ENCODE measurements around the gene SPAG17. TPM values are rescaled to one million over a fixed set of nuclear protein-coding genes. Genes with fewer than 3 reads are reported as not detected.

Gene SPAG17
- total and polyA plus RNA-seq, 2 of the 13 experiments (the other 11 are each of a cell fraction or from before 2014, with no cell fraction given): not detected

DNA sequence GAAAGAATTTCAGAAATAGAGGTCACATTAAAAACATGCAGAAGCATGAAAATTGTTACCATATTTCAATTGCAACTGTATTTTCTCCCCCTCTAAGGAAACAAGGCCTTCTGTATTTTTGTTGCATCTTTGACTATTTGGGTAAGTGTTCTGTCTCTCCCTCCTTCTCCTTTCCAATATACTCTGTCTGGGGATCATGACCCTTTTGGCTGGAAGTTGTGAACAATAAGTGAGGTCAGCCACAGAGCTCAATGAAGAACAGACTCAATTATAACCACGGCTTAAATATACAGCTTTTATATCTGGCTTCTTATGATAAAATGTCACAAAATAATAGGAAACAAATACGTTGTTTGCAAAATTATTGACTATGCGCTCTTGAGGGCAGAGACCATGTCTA lies 47.1 kb downstream of the SPAG17 start:
- Histone ChIP-seq H3K9me3 (ENCODE audit: low read length) (no peaks in the 10 kb centered on the region), H3K27ac (ENCODE audit: extremely low read length, insufficient read depth, low read length) (no peak overlapping the region), H3K36me3 (replicated peaks in 1 of 2; ENCODE audit: control insufficient read depth in 1 of 2, insufficient read depth in 2 of 2, low read length in 2 of 2) (no peaks in the 10 kb centered on the region), H4K20me1 (ENCODE audit: insufficient read depth, low read length) (no peaks in the 10 kb centered on the region), H2AFZ (ENCODE audit: low read length) (no peak overlapping the region), H3K79me2 (ENCODE audit: insufficient read depth, low read length) (no peaks in the 10 kb centered on the region), H3K4me2 (ENCODE audit: low read depth, low read length) (no peak overlapping the region), H3K4me1 (ENCODE audit: insufficient read depth, low read length) (no peaks in the 10 kb centered on the region), H3K9ac (ENCODE audit: insufficient read depth, low read depth, low read length) (no peak overlapping the region), H3K27me3 (ENCODE audit: control insufficient read depth in 1 of 2, insufficient read depth in 2 of 2, low read length in 2 of 2) (no peaks in the 10 kb centered on the region), H3K4me3 (replicated peaks in 1 of 3; ENCODE audit: insufficient read depth in 1 of 3, low read depth in 2 of 3, low read length in 3 of 3) (no peak overlapping the region)
- 5% methylated on average over 3 of the region's 3 CpGs for WGBS (ENCODE audit: low lambda C conversion rate)
- DNase-seq (ENCODE audit: low spot score): no peak
- in situ Hi-C loops (cut with HindIII; ENCODE audit: extremely low pct_ligation_motif_present, low pct_unique_long_range_greater_than_20kb): no loop called here
- FAIRE-seq: no peak
- intact Hi-C loops (cut with micrococcal nuclease; ENCODE audit: unreplicated experiment): no loop called here
- TF ChIP-seq KDM5A (IDR thresholded peaks at IDR 0.05; ENCODE audit: borderline replicate concordance, low read length): no peak
- TF ChIP-seq, protein P1, sequence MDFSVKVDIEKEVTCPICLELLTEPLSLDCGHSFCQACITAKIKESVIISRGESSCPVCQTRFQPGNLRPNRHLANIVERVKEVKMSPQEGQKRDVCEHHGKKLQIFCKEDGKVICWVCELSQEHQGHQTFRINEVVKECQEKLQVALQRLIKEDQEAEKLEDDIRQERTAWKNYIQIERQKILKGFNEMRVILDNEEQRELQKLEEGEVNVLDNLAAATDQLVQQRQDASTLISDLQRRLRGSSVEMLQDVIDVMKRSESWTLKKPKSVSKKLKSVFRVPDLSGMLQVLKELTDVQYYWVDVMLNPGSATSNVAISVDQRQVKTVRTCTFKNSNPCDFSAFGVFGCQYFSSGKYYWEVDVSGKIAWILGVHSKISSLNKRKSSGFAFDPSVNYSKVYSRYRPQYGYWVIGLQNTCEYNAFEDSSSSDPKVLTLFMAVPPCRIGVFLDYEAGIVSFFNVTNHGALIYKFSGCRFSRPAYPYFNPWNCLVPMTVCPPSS (IDR thresholded peaks at IDR 0.05): no peak
- no peak for TF ChIP-seq ZNF484 (CRISPR knock-in tag; IDR thresholded peaks at IDR 0.05; ENCODE audit: borderline replicate concordance, low read depth)
- no peak for TF ChIP-seq ATM (IDR thresholded peaks at IDR 0.05; ENCODE audit: borderline replicate concordance)
- ChIA-PET CTCF (ENCODE audit: low intra/inter-chr PET ratio, low total read pairs) (no interaction called here), POLR2A (no interaction called here)
- BruUV-seq (replicated peaks): no TSS peak
- ATAC-seq: no peak

DNA sequence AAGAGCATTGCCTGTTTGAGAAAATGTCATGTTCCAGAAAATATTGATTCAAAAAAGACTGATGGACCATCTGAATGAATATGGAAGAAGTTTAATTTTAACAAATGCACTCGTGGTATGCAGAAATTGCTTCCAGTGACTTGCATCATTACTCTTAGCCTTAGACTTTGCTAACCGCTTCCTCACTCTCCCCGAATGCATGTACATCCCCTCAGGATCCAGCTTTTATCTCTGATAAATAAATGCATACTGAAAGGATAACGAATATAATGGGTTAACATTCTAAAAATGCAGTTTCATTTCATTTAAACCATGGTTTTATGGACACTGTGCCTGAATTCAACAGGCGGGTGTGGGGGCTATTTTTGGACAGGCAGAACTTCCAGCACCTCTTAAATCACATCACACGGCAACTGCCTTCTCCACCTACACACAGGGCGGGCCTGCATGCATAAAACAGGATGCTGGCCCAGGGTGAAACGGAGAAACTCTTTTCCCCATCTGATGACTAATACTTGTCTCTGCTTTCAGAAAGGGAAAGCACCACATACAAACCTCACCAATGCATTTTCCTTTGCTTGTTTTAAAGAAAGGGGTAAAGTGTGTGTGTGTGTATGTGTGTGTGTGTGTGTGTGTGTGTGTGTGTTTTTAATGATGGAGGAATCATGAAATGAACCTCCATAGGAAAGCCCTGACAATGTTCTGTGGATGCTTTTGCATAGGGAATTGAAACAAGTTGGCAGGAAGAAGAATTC lies 48.7 kb downstream of the SPAG17 start:
- CTCF ChIA-PET (ENCODE audit: low intra/inter-chr PET ratio, low total read pairs): no interaction called here

More for the DNA sequence above, 48.7 kb downstream of the SPAG17 start:
- no peak overlapping the region for H3K4me3 ChIP-seq (replicated peaks in 1 of 3; ENCODE audit: insufficient read depth in 1 of 3, low read depth in 2 of 3, low read length in 3 of 3)
- H4K20me1 ChIP-seq (ENCODE audit: insufficient read depth, low read length): no peaks in the 10 kb centered on the region
- no peaks in the 10 kb centered on the region for H3K36me3 ChIP-seq (replicated peaks in 1 of 2; ENCODE audit: control insufficient read depth in 1 of 2, insufficient read depth in 2 of 2, low read length in 2 of 2)
- H3K27ac ChIP-seq (ENCODE audit: extremely low read length, insufficient read depth, low read length): no peak overlapping the region
- H2AFZ ChIP-seq (ENCODE audit: low read length): no peak overlapping the region
- POLR2A ChIA-PET: no interaction called here
- no peaks in the 10 kb centered on the region for H3K79me2 ChIP-seq (ENCODE audit: insufficient read depth, low read length)
- no peaks in the 10 kb centered on the region for H3K4me1 ChIP-seq (ENCODE audit: insufficient read depth, low read length)
- WGBS (ENCODE audit: low lambda C conversion rate): 1% methylated on average over 8 of the region's 8 CpGs
- DNase-seq (ENCODE audit: low spot score): no peak
- no peaks in the 10 kb centered on the region for H3K9me3 ChIP-seq (ENCODE audit: low read length)
- TF ChIP-seq, protein P2, sequence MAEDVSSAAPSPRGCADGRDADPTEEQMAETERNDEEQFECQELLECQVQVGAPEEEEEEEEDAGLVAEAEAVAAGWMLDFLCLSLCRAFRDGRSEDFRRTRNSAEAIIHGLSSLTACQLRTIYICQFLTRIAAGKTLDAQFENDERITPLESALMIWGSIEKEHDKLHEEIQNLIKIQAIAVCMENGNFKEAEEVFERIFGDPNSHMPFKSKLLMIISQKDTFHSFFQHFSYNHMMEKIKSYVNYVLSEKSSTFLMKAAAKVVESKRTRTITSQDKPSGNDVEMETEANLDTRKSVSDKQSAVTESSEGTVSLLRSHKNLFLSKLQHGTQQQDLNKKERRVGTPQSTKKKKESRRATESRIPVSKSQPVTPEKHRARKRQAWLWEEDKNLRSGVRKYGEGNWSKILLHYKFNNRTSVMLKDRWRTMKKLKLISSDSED (CRISPR knock-in tag; IDR thresholded peaks at IDR 0.05): no peak
- TF ChIP-seq ZSCAN25 (CRISPR knock-in tag; IDR thresholded peaks at IDR 0.05) (no peak), ZMYM3 (CRISPR knock-in tag; IDR thresholded peaks at IDR 0.05) (no peak), TBP (CRISPR knock-in tag; IDR thresholded peaks at IDR 0.05) (no peak)
- TF ChIP-seq, protein P3, sequence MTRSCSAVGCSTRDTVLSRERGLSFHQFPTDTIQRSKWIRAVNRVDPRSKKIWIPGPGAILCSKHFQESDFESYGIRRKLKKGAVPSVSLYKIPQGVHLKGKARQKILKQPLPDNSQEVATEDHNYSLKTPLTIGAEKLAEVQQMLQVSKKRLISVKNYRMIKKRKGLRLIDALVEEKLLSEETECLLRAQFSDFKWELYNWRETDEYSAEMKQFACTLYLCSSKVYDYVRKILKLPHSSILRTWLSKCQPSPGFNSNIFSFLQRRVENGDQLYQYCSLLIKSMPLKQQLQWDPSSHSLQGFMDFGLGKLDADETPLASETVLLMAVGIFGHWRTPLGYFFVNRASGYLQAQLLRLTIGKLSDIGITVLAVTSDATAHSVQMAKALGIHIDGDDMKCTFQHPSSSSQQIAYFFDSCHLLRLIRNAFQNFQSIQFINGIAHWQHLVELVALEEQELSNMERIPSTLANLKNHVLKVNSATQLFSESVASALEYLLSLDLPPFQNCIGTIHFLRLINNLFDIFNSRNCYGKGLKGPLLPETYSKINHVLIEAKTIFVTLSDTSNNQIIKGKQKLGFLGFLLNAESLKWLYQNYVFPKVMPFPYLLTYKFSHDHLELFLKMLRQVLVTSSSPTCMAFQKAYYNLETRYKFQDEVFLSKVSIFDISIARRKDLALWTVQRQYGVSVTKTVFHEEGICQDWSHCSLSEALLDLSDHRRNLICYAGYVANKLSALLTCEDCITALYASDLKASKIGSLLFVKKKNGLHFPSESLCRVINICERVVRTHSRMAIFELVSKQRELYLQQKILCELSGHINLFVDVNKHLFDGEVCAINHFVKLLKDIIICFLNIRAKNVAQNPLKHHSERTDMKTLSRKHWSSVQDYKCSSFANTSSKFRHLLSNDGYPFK (CRISPR knock-in tag; IDR thresholded peaks at IDR 0.05; ENCODE audit: borderline replicate concordance): no peak
- no peak overlapping the region for H3K4me2 ChIP-seq (ENCODE audit: low read depth, low read length)
- no peak overlapping the region for H3K9ac ChIP-seq (ENCODE audit: insufficient read depth, low read depth, low read length)
- no peak for FAIRE-seq
- in situ Hi-C loops (cut with HindIII; ENCODE audit: extremely low pct_ligation_motif_present, low pct_unique_long_range_greater_than_20kb): no loop called here
- no peaks in the 10 kb centered on the region for H3K27me3 ChIP-seq (ENCODE audit: control insufficient read depth in 1 of 2, insufficient read depth in 2 of 2, low read length in 2 of 2)
- intact Hi-C loops (cut with micrococcal nuclease; ENCODE audit: unreplicated experiment): no loop called here
- ATAC-seq: no peak
- no TSS peak for BruUV-seq (replicated peaks)
